PC-3 (cell line): Measurements from ENCODE around the gene RGL3. TPM values are rescaled to one million over a fixed set of nuclear protein-coding genes. Genes with fewer than 3 reads are reported as not detected.

Experiments
- ATAC-seq: fragments of 200-7000 bp; cut with Tn5 transposase; 2 replicates; pipeline ENCODE4 v1.9.1; 2020; ENCODE audit warnings: mild to moderate bottlenecking, moderate library complexity
- BruUV-seq: library from RNA; stranded (reverse); fragments of 400-500 nt; replicated peaks from 2 replicates; lab custom pipeline; 2021; lab: Mats Ljungman, UMichigan
- CTCF ChIA-PET: fragments of 300-600 bp; sonication (Branson Sonifier 250); formaldehyde crosslinking; loops from one replicate; lab custom pipeline; 2022; ENCODE audit warnings: antibody characterized with exemption; lab: Charles Lee
- POLR2A ChIA-PET: fragments of 300-600 bp; sonication (Branson Sonifier 250); formaldehyde crosslinking; loops from one replicate; lab custom pipeline; 2022; ENCODE audit warnings: antibody characterized with exemption; ENCODE audit not compliant: unreplicated experiment; lab: Charles Lee
- DNase-seq: peaks from one replicate; pipeline ENCODE4 v3.0.0-alpha.2; 2015
- H2AFZ ChIP-seq: fragments of 300-600 bp; sonication (generic); 2 replicates; pipeline ENCODE4 v1.6.0; 2016; ENCODE audit warnings: antibody characterized with exemption, low read length
- H3F3A ChIP-seq: fragments of 300-600 bp; sonication (generic); one replicate; pipeline ENCODE4 v1.6.0; 2017; ENCODE audit warnings: antibody characterized with exemption, low read length, control low read depth, mild to moderate bottlenecking; ENCODE audit not compliant: unreplicated experiment
- H3K27ac ChIP-seq: fragments of 300-600 bp; sonication (generic); 2 replicates; pipeline ENCODE4 v1.5.1; 2016; ENCODE audit warnings: mild to moderate bottlenecking, low read length
- H3K27me3 ChIP-seq: fragments of 300-600 bp; sonication (generic); 2 replicates; pipeline ENCODE4 v1.6.1; 2016; ENCODE audit warnings: low read length, mixed read lengths
- H3K36me3 ChIP-seq: fragments of 300-600 bp; sonication (generic); 2 replicates; pipeline ENCODE4 v1.6.1; 2016; ENCODE audit warnings: low read depth, mixed run types, low read length, mixed read lengths
- H3K4me1 ChIP-seq: fragments of 300-600 bp; sonication (generic); 2 replicates; pipeline ENCODE4 v1.5.1; 2016; ENCODE audit warnings: low read length; ENCODE audit not compliant: insufficient read depth
- H3K4me2 ChIP-seq: fragments of 300-600 bp; sonication (generic); 2 replicates; pipeline ENCODE4 v1.6.0; 2016; ENCODE audit warnings: low read length
- H3K4me3 ChIP-seq: fragments of 300-600 bp; sonication (generic); 2 replicates; pipeline ENCODE4 v1.5.1; 2016; ENCODE audit warnings: mild to moderate bottlenecking, low read length, mixed read lengths
- H3K79me2 ChIP-seq: fragments of 300-600 bp; sonication (generic); 2 replicates; pipeline ENCODE4 v1.6.1; 2017; ENCODE audit warnings: low read length, mixed read lengths
- H3K9ac ChIP-seq: fragments of 300-600 bp; sonication (generic); 2 replicates; pipeline ENCODE4 v1.6.0; 2016; ENCODE audit warnings: mild to moderate bottlenecking, low read length
- H3K9me2 ChIP-seq: fragments of 300-600 bp; sonication (generic); replicated peaks from 2 replicates; pipeline ENCODE4 v1.6.1; 2016; ENCODE audit warnings: mixed run types, low read length, mixed read lengths
- H3K9me3 ChIP-seq: fragments of 300-600 bp; sonication (generic); 2 replicates; pipeline ENCODE4 v1.6.1; 2016; ENCODE audit warnings: low read length, mixed read lengths
- H4K20me1 ChIP-seq: fragments of 300-600 bp; sonication (generic); 2 replicates; pipeline ENCODE4 v1.6.1; 2016; ENCODE audit warnings: low read length, mixed read lengths
- CTCF ChIP-seq: fragments of 300-600 bp; sonication (generic); conservative IDR thresholded peaks from 2 replicates; pipeline ENCODE4 v1.5.1; 2017; ENCODE audit warnings: antibody characterized with exemption, low read depth, mild to moderate bottlenecking, low read length
- EZH2 ChIP-seq: fragments of 300-600 bp; sonication (generic); IDR thresholded peaks from one replicate; pipeline ENCODE4 v1.6.1; 2017; ENCODE audit warnings: antibody characterized with exemption, mild to moderate bottlenecking, low read length; ENCODE audit not compliant: unreplicated experiment
- EZH2phosphoT487 ChIP-seq: fragments of 300-600 bp; sonication (generic); IDR thresholded peaks from 2 replicates; pipeline ENCODE4 v1.6.1; 2018; ENCODE audit warnings: mild to moderate bottlenecking, antibody characterized with exemption, low read length, borderline replicate concordance
- intact Hi-C: fragments of 100-400 bp; cut with micrococcal nuclease; formaldehyde crosslinking; loops from 2 replicates; pipeline ENCODE4 v1.9.0; 2023
- total RNA-seq: library from RNA; depleted of rRNA; stranded (reverse); fragments of >200 nt; gene quantifications from 2 replicates; pipeline ENCODE4 v1.2.3, GENCODE V29; 2014

Gene RGL3
- total RNA-seq, 1 experiment from 2014 or later = 23.5 TPM

- ATAC-seq = no peak
- CTCF ChIA-PET = interaction anchor here (0.7 kb wide), 1 partner anchor 55 kb away, joined by 6 read pairs; no protein-coding TSS in a partner anchor
These were observed 18.8 kb upstream of the RGL3 start for GRCh38 chr19:11437955-11438354.

GRCh38 chr19:11435833-11436313, 16.8 kb upstream of the RGL3 start:
- no peak for TF ChIP-seq EZH2
- no peak for TF ChIP-seq CTCF
- no peak for TF ChIP-seq EZH2phosphoT487
- TSS peak; percentile 79 for BruUV-seq
- Histone ChIP-seq H3K9me3 (no peaks in the 10 kb centered on the region), H2AFZ (peak overlapping the region; percentile 98), H3F3A (no peaks in the 10 kb centered on the region), H3K27me3 (no peaks in the 10 kb centered on the region), H3K4me3 (peak overlapping the region; percentile 87), H3K9ac (peak overlapping the region; percentile 88), H3K9me2 (no peaks in the 10 kb centered on the region), H3K4me1 (peaks cover 13% of the 10 kb centered on the region), H3K36me3 (peaks cover 15% of the 10 kb centered on the region), H4K20me1 (no peaks in the 10 kb centered on the region), H3K79me2 (peaks cover 29% of the 10 kb centered on the region), H3K4me2 (peak overlapping the region; percentile 94), H3K27ac (peak overlapping the region; percentile 23)
- DNase-seq (peak; percentile 28), ATAC-seq (peak; percentile 4)
- CTCF ChIA-PET = interaction anchor here (0.6 to 1.4 kb wide), 8 partner anchors 16 to 196 kb away, joined by 3 to 29 read pairs (median 6); partner anchors contain the start of genes ECSIT and RGL3
- intact Hi-C loops = loop anchor here (1.0 to 5.0 kb wide), 4 partner anchors 55 to 144 kb away; partner anchors contain the start of genes RAB3D and ZNF653
- POLR2A ChIA-PET = interaction anchor here (0.5 to 0.9 kb wide), 4 partner anchors 59 to 1357 kb away, joined by 3 to 6 read pairs (median 5); partner anchors contain the start of gene ECSIT

More at GRCh38 chr19:11437955-11438354, 18.8 kb upstream of the RGL3 start:
- H3K4me3 ChIP-seq = no peak overlapping the region
- POLR2A ChIA-PET = no interaction called here
- peaks cover 13% of the 10 kb centered on the region for H3K4me1 ChIP-seq
- BruUV-seq = no TSS peak
- H3K79me2 ChIP-seq = peaks cover 43% of the 10 kb centered on the region
- no peaks in the 10 kb centered on the region for H3K27me3 ChIP-seq
- TF ChIP-seq CTCF (no peak), EZH2phosphoT487 (no peak), EZH2 (no peak)
- no peaks in the 10 kb centered on the region for H3K9me3 ChIP-seq
- intact Hi-C loops = loop anchor here (5.0 kb wide), 1 partner anchor 146 kb away; no protein-coding TSS in a partner anchor
- DNase-seq = no peak
- no peak overlapping the region for H3K27ac ChIP-seq
- H4K20me1 ChIP-seq = no peaks in the 10 kb centered on the region
- H3K9ac ChIP-seq = no peak overlapping the region
- H3F3A ChIP-seq = no peaks in the 10 kb centered on the region
- no peak overlapping the region for H3K4me2 ChIP-seq
- H3K9me2 ChIP-seq = no peaks in the 10 kb centered on the region
- H3K36me3 ChIP-seq = peaks cover 25% of the 10 kb centered on the region
- no peak overlapping the region for H2AFZ ChIP-seq
